Lung (tissue), 12 donors: ENCODE data around the gene MAN2B2. TPM values are rescaled to one million over a fixed set of nuclear protein-coding genes. Genes with fewer than 3 reads are reported as not detected.
A peak's percentile ranks its signal among the peaks of the same experiment; 100 is the strongest.

Experiments
- ATAC-seq: fragments of 200-7000 bp; cut with Tn5 transposase; one replicate; pipeline ENCODE4 v1.9.1; 2020; ENCODE audit warnings: moderate number of reproducible peaks; ENCODE audit not compliant: insufficient read depth, low FRiP score
- DNase-seq, 3 donors: peaks; one replicate each; pipeline ENCODE4 v3.0.0-alpha.2; 2013 to 2017
- H3K27ac ChIP-seq, 2 donors: one replicate each; pipeline ENCODE4 v1.5.1; 2013; ENCODE audit warnings: mild to moderate bottlenecking in 2 of 2, moderate library complexity in 2 of 2, control low read depth in 1 of 2, inconsistent platforms in 1 of 2, low read depth in 1 of 2, low read length in 1 of 2
- H3K27me3 ChIP-seq, 3 donors: one replicate each; pipeline ENCODE4 v1.5.1; 2013; ENCODE audit warnings: low read length in 2 of 3; ENCODE audit not compliant: control insufficient read depth in 3 of 3, insufficient read depth in 3 of 3
- H3K36me3 ChIP-seq, 4 donors: one replicate each; pipeline ENCODE4 v1.5.1; 2013; ENCODE audit warnings: low read length in 4 of 4, mild to moderate bottlenecking in 1 of 4, moderate library complexity in 1 of 4; ENCODE audit not compliant: control insufficient read depth in 4 of 4, insufficient read depth in 4 of 4
- H3K4me1 ChIP-seq, 5 donors: one replicate each; pipeline ENCODE4 v1.5.1; 2013; ENCODE audit warnings: low read length in 5 of 5, mild to moderate bottlenecking in 2 of 5, moderate library complexity in 1 of 5; ENCODE audit not compliant: control insufficient read depth in 5 of 5, insufficient read depth in 5 of 5
- H3K4me3 ChIP-seq: one replicate; pipeline ENCODE4 v1.5.1; 2013; ENCODE audit warnings: mild to moderate bottlenecking, control low read depth, moderate library complexity
- H3K9ac ChIP-seq, 2 donors: one replicate each; pipeline ENCODE4 v1.5.1; 2013; ENCODE audit warnings: low read length in 2 of 2, control low read depth in 1 of 2; ENCODE audit not compliant: insufficient read depth in 1 of 2
- H3K9me3 ChIP-seq, 4 donors: one replicate each; pipeline ENCODE4 v1.5.1; 2013; ENCODE audit warnings: low read length in 3 of 4, mild to moderate bottlenecking in 1 of 4, moderate library complexity in 1 of 4; ENCODE audit not compliant: control insufficient read depth in 4 of 4, insufficient read depth in 3 of 4
- WGBS, 2 donors: extraction: QIAGEN DNeasy Blood & Tissue Kit; methylation state at CpG; one replicate each; pipeline ENCODE4 v1.1.7; 2013; 5-methylcytosine and 5-hydroxymethylcytosine counted together
- polyA plus RNA-seq, 2 donors: library from polyadenylated mRNA; stranded (reverse); fragments of 200-250 nt; gene quantifications; one replicate each; pipeline ENCODE4 v1.2.1, GENCODE V29; 2013
- total RNA-seq, 2 donors: library from RNA; depleted of rRNA in 1 of 2; stranded (reverse); fragments of >200 nt in 1 of 2; gene quantifications; one replicate each; pipeline ENCODE4 v1.2.1, GENCODE V29; 2014 to 2021
- TF ChIP-seq, protein P1 (sequence below): IDR thresholded peaks from 2 replicates; pipeline ENCODE4 v1.5.1; 2012; ENCODE audit warnings: mild to moderate bottlenecking; ENCODE audit errors: control extremely low read depth, extremely low read depth
- donor health status: control.
- donor health status: control.
- donor health status: Bipolar disorder and iron deficiency.
- donor health status: healthy.
- donor health status: DM: yes; HTN: yes; CAD: no.

MAN2B2 gene
- total and polyA plus RNA-seq, 4 donors: 6.5 to 36.1 (median 16.5) TPM

DNA sequence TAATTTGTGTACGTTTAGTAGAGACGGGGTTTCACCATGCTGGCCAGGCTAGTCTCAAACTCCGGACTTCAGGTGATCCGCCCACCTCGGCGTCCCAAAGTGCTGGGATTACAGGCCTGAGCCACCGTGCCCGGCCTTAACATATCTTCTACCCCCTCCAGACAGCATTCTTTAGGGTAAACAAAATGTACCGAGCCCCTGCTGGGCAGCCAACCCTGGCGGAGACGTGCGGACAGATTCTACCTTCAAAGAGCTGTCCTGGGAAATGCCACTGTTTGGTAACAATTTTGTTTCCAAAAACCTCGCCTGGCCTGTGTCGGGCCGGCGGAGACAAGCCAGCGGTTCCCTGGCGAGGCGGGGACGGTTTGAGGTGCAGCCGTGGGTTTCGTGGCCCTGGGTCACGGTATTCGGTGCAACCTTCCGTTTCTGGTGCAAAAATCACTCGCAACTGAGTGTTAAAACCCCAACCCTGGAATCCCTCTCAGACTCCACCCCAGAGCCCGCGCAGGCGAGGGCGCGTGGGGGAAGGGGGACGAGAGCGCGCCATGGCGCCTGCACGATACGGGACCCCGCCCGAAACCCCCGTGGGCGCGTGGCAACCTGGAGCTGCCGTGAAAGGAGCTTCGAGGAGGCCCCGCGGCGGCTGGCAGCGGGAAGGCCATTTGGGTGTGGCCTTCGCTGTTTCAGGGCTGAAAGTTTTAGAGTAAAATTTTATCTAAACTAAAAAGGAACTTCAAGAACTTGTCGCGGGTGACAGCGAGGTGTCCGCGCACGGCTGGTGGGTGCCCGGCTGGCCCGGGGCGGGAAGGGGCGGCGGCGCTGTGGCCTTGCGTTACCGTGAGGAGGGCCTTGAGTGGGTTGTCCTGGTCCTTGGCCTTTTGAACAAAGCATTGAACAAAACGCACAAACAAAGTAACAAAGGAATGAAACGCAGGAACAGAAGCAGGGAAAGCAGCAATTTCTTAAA lies 82.5 kb downstream of the MAN2B2 start:
- Histone ChIP-seq H3K27me3 (peaks cover 0 to 22% (median 20%) of the 10 kb centered on the region in 3 donors), H3K27ac (no peak overlapping the region), H3K4me3 (no peak overlapping the region), H3K9ac (no peak overlapping the region), H3K4me1 (peaks cover 0 to 6% (median 0%) of the 10 kb centered on the region in 5 donors), H3K9me3 (no peaks in the 10 kb centered on the region), H3K36me3 (no peaks in the 10 kb centered on the region)
- ATAC-seq (no peak), DNase-seq (no peak)
- TF ChIP-seq, protein P1, sequence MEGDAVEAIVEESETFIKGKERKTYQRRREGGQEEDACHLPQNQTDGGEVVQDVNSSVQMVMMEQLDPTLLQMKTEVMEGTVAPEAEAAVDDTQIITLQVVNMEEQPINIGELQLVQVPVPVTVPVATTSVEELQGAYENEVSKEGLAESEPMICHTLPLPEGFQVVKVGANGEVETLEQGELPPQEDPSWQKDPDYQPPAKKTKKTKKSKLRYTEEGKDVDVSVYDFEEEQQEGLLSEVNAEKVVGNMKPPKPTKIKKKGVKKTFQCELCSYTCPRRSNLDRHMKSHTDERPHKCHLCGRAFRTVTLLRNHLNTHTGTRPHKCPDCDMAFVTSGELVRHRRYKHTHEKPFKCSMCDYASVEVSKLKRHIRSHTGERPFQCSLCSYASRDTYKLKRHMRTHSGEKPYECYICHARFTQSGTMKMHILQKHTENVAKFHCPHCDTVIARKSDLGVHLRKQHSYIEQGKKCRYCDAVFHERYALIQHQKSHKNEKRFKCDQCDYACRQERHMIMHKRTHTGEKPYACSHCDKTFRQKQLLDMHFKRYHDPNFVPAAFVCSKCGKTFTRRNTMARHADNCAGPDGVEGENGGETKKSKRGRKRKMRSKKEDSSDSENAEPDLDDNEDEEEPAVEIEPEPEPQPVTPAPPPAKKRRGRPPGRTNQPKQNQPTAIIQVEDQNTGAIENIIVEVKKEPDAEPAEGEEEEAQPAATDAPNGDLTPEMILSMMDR: no peak
- 68 to 69% methylated on average over 65 of the region's 65 CpGs for WGBS, 2 donors

DNA sequence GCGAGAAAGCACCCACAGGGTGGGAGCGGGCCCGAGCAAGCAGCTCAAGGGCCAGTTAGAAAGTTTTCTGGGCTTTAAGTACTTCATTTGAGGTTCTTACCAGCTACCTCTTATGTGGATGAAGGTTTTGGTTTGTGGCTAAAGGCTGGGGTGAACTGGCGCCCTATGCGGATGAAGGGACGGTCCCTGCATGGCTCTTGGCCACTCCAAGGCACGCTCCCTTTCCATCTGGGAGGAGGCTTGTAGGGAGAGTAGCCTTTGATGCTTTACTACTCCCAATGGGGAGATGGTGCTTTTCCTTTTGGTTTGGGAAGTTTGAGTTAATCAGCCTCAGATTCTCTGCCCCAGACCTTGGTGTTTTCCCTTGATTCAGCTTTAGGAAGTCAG lies 83.2 kb downstream of the MAN2B2 start:
- H3K9me3 ChIP-seq: no peaks in the 10 kb centered on the region
- TF ChIP-seq, protein P1: no peak
- H3K4me1 ChIP-seq: peaks cover 0 to 6% (median 0%) of the 10 kb centered on the region in 5 donors
- H3K9ac ChIP-seq: no peak overlapping the region
- WGBS, 2 donors: 79 to 88% methylated on average over 7 of the region's 7 CpGs
- no peaks in the 10 kb centered on the region for H3K36me3 ChIP-seq
- no peak overlapping the region for H3K27ac ChIP-seq
- no peak overlapping the region for H3K4me3 ChIP-seq
- ATAC-seq (no peak), DNase-seq (no peak)
- peaks cover 0 to 27% (median 26%) of the 10 kb centered on the region in 3 donors for H3K27me3 ChIP-seq

- H3K9me3 ChIP-seq: no peaks in the 10 kb centered on the region
- ATAC-seq (peak; percentile 58), DNase-seq (peak; percentile 25 to 57 (median 32))
- WGBS, 2 donors: 10 to 11% methylated on average over 48 to 52 of the region's 52 CpGs
- TF ChIP-seq, protein P1: no peak
- peaks cover 0 to 6% (median 0%) of the 10 kb centered on the region in 5 donors for H3K4me1 ChIP-seq
- no peaks in the 10 kb centered on the region for H3K36me3 ChIP-seq
- no peak overlapping the region for H3K27ac ChIP-seq
- peak overlapping the region; percentile 46 for H3K4me3 ChIP-seq
- peaks cover 0 to 31% (median 30%) of the 10 kb centered on the region in 3 donors for H3K27me3 ChIP-seq
- no peak overlapping the region for H3K9ac ChIP-seq
These were observed 83.6 kb downstream of the MAN2B2 start for GRCh38 chr4:6658597-6659075.
